ENCODE data around the gene RPLP2.

Gene RPLP2

GRCh38 chr11:788953-789940, 20.5 kb upstream of the RPLP2 start:
- DNase-seq (ENCODE audit: low read depth, low spot score) = no peak

DNA sequence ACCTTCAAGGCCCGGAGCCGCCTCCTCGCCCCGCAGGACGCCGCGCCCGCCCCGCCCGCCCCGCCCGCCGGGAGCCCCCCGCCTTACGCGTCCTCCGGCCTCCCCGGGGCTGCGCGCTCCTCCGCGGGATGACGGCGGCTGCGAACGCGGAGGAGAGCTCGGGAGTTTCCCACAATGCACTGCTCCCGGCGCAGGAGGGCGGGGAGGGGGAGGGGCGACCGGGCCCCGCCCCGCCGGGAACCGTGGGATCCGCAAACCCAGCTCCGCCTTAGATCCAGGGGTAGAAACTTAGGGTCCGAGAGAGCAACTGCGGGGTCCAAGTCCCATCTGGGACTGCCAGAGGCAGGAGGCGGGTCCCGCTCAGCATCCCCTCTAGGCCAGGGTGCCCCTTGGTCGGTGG, 19.8 kb upstream of the RPLP2 start, which contains the start of gene CEND1:
Gene CEND1 (minus strand): TSS at position 148 of the 400 bp plus-strand sequence. CDS start 1,514 bp downstream, outside the sequence.
- no peak within 1 kb of the TSS for H3K4me3 ChIP-seq (ENCODE audit: low read length)
- no peak for DNase-seq (ENCODE audit: low read depth, low spot score)

More at GRCh38 chr11:788953-789940, 20.5 kb upstream of the RPLP2 start:
- no peak overlapping the region for H3K4me3 ChIP-seq (ENCODE audit: low read length)

DNA sequence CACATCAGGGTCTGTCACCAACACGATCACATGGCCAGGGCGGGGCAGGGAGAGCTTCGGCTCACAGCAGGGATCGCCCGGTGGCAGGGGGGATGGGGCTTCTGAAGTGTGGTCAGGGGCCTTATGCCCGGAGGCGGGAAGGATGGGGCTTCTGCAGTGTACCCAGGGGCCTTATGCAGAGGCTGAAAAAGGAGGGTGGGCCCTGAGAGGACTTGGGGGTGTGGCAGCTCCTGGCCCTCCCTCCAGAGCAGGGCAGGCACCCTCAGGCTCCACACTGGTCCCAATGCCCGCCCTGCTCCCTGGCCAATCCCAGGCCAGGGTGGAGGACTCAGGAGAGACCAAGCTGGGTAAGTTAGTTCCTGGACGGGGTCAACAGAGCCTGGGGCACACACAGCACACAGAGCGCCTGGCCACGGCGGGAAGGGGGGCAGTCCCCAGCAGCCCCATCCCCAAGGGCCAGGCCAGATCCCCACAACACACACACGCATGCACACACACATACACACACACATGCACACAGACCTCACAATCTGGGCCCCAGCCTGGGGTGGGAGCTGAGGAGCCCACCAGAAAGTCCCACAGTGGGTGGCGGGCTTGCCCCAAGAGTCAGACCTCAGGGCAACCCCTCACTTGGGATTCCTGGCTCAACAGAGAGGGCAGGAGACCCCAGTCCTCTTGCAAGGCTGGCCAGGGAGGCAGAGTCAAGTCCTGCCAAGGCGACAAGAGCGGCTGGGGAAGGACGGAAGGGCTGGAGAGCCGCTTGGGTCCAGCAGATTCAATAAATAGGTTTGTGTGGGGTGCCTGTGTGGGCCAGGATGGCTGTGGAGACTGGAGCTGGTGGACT, 18.8 kb upstream of the RPLP2 start:
- no peak overlapping the region for H3K4me3 ChIP-seq (ENCODE audit: low read length)
- no peak for DNase-seq (ENCODE audit: low read depth, low spot score)

GRCh38 chr11:791658-792534, 17.9 kb upstream of the RPLP2 start:
- no peak overlapping the region for H3K4me3 ChIP-seq (ENCODE audit: low read length)
- DNase-seq (ENCODE audit: low read depth, low spot score) = no peak

DNA sequence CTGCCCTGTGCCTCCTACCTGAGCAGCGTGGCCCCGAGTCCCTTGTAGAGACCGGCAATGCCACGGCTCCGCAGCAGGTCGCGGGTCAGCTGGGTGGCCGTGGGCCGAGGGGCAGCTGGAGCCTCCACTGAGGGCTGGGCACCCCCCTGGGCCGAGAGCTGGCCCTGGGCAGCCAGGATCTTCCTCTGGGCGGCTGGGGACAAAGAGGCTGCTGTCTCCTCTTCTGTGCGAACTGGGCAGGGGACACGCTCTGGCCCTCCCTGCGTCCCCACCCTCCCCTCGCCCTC, 17.3 kb upstream of the RPLP2 start:
- H3K4me3 ChIP-seq (ENCODE audit: low read length) = no peak overlapping the region
- DNase-seq (ENCODE audit: low read depth, low spot score) = no peak

DNA sequence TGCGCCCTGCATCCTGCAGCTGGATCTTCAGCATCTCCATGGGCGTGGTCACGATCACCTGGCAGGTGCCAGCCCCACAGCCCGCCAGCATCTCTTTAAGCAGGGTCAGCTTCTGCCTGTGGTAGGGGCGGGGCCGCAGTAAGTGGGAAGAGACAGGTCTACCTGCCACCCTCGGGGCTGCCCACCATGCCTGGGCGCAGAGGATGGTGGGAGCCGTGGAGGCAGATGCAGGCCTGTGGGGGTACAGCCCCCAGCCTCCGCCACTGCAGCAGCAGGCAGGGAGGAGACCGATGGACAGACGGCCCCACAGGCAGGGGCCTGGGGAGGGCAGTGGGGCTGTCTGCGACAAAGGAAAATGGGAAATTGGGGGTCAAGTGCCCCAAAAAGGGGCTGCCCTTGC, 16.9 kb upstream of the RPLP2 start:
- no peak for DNase-seq (ENCODE audit: low read depth, low spot score)
- no peak overlapping the region for H3K4me3 ChIP-seq (ENCODE audit: low read length)

DNA sequence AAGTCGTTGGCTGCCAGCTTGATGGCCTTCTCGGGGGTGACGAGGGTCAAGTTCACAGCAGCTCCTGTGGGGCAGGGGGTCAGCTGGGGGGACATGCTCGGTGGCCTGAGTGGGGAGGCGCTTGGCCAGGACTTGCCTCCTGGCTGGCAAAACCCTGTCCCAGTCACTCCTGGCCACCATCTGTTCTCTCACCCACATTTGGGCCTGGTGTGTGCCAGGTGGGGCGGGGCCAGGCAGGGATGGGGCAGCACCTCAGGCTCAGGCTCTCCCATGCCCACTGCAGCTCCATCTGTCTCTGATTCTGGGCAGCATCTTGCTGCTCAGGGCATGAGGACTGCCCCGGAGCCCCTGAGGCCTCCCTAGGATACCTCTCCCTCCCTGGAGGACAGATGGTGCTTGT, 16.2 kb upstream of the RPLP2 start:
- DNase-seq (ENCODE audit: low read depth, low spot score) = no peak
- no peak overlapping the region for H3K4me3 ChIP-seq (ENCODE audit: low read length)

GRCh38 chr11:794013-794765, 15.6 kb upstream of the RPLP2 start:
- no peak for DNase-seq (ENCODE audit: low read depth, low spot score)

GRCh38 chr11:794766-795633, 14.8 kb upstream of the RPLP2 start:
- H3K4me3 ChIP-seq (ENCODE audit: low read length) = peak overlapping the region; percentile 85
- no peak for DNase-seq (ENCODE audit: low read depth, low spot score)

More at GRCh38 chr11:794013-794765, 15.6 kb upstream of the RPLP2 start:
- H3K4me3 ChIP-seq (ENCODE audit: low read length) = no peak overlapping the region

GRCh38 chr11:795634-796564, 13.9 kb upstream of the RPLP2 start:
- peak overlapping the region; percentile 85 for H3K4me3 ChIP-seq (ENCODE audit: low read length)
- peak; percentile 60 for DNase-seq (ENCODE audit: low read depth, low spot score)

DNA sequence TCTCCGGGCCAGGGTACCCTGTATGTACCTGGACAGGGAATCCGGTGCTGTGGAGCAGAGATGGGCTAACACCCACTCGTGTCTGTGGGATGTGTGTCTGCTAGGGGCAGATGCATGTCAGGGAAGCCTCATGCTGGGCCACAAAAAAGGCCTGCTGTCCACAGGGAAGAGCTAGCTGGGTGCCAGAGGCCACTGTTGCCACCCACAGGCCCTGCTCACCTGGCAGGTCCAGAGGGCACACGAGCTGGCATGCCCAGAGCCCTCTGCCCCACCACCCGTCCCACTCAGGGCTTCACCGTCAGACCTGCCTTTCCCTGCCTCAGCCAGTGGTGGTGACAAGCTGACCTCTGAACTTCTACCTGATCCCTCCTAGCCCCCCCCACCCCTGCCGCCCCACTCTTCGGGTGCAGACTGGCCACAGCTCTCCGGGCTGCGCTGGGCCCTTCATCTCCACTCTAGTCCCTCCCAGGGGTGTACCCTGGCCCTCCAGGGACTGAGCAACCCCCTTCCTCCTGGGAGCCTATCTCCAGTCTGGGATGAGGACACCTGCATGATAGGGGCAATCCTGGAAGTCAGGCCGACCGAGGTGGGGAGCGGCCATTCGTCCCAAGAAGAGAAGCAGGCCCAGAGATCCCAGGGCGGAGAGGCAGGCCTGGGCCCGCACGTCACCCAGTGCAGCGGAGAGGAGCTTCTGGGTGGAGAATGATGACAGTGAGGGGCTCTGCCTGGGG, 13.0 kb upstream of the RPLP2 start:
- H3K4me3 ChIP-seq (ENCODE audit: low read length) = peak overlapping the region; percentile 85
- DNase-seq (ENCODE audit: low read depth, low spot score) = no peak

DNA sequence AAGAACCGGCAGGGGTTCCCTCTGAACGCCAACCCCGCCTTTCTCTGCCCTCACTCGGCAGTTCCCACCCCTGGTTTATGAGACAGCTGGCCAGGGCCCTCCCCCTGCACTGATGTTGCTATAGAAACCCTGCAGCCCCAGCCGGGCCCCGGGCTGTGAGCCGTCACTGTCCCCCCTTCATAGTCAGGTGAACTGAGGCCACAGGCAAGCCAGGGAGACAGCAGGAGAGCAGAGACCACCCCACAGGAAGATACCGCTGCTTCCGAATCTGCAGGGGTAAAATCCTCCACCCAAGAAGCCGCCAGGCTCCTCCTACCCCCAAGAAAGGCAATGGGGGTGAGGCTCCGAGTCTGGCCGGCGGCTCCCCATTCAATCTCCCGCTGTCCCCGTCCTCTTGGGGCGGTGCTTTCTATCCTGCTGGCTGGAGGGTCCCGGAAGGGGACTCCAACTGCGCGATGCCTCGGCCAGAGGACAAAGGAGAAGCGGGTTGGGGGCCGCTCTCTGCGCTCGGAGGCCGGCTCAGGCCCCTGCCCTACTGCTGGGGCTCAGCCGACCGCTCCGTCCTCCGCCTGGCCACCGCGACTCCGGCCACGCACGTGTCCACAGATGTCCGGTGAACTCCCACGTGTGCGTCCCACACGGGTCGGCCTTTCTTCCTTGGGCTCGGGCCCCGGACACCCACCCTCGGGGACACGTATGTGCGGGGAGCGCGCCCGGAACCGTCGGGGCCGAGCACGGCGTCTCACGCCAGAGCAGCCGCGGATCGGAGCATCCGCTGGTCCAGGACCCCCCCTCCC, 12.3 kb upstream of the RPLP2 start:
- peak; percentile 80 for DNase-seq (ENCODE audit: low read depth, low spot score)
- peak overlapping the region; percentile 85 for H3K4me3 ChIP-seq (ENCODE audit: low read length)

DNA sequence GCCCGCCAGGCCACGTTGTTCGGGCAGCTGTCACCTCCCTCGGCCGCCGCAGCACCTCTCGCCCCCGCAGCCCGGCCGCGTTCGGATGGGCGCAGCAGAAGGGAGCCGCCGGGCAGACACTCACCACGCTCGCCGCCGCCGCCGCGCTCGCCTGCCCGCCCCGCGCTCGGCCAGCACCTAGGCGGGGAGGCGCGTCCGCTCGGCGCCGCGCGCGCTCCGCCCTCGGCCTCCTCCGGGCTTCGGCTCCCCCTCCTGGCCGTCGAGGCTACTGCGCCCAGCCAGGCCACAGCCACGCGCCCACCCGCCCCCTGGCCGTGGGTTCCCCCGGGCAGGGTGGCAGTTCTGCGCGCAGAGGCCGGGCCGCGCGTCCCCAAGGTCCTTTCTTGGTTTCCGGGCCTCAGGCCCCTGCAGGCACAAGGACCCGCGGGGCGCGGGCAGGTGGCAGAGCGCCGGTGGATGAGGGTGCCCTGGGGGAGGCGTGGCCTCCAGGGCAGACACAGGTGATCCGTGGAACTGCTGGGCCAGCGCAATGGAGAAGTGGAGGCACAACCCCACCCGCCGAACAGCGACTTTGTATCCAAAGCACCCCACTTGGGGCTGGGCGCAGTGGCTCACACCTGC, 11.6 kb upstream of the RPLP2 start, which contains the start of gene SLC25A22:
Gene SLC25A22 (minus strand): TSS at position 189 of the 621 bp plus-strand sequence. CDS start 3,275 bp downstream, outside the sequence.
- DNase-seq (ENCODE audit: low read depth, low spot score) = no peak
- H3K4me3 ChIP-seq (ENCODE audit: low read length) = peak within 1 kb of the TSS; percentile 85

DNA sequence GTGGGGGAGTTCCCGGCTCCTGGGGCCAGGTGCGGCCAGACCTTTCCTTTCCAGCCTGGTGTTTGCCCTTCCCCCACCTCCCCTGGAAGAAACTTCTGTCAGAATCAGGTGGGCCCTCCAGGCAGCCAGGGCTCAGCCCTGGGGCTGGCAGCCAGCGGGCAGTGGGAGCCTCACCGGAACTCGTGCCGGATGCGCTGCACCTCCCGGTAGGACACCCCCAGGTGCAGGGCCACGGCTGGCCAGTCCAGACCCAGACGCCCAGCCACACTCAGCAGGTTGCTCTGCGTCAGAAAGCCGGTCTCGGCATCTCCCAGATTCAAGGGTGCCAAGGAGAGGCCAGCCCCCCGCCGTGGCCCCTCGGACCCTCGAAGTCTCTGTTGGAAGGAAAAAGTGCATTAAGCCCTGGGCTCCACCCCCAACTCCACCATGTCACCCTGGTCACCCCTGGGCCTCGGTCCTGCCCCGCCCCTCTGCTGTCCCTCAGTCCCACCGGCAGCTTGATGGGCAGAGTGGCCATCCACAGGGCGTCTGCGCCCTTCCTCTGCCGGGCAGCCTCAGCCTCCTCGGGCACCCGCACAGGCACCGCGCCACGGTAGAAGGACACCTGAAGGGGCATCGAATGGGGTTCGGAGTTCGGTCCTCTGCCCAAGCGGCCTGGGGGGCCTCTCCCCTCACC, 10.0 kb upstream of the RPLP2 start:
- no peak for DNase-seq (ENCODE audit: low read depth, low spot score)
- H3K4me3 ChIP-seq (ENCODE audit: low read length) = no peak overlapping the region

Data from Jurkat, Clone E6-1 (cell line).